SK-N-SH treated with all-trans-retinoic acid at 6 μM for 48 hours (cell line): Measurements from ENCODE around the gene KRT73.

Experiments
- ATAC-seq: fragments of 200-7000 bp; cut with Tn5 transposase; 3 replicates; pipeline ENCODE4 v1.9.1; 2020; ENCODE audit warnings: mild to moderate bottlenecking, moderate library complexity
- BACH2 ChIP-seq: fragments of 250-450 bp; sonication (Bioruptor Pico); IDR thresholded peaks from 2 replicates; pipeline ENCODE4 v1.9.0; 2021; ENCODE audit warnings: mild to moderate bottlenecking, borderline replicate concordance
- CREB5 ChIP-seq: fragments of 250-450 bp; sonication (Bioruptor Pico); IDR thresholded peaks from 2 replicates; pipeline ENCODE4 v1.5.1; 2020; ENCODE audit warnings: low read depth, mild to moderate bottlenecking, moderate library complexity
- CSDC2 ChIP-seq: fragments of 250-450 bp; sonication (Bioruptor Pico); IDR thresholded peaks from 2 replicates; pipeline ENCODE4 v1.5.0; 2020; ENCODE audit warnings: mild to moderate bottlenecking, moderate library complexity
- ESRRG ChIP-seq: fragments of 250-450 bp; sonication (Bioruptor Pico); IDR thresholded peaks from 2 replicates; pipeline ENCODE4 v1.6.1; 2021; ENCODE audit warnings: mild to moderate bottlenecking
- GLIS3 ChIP-seq: fragments of 250-450 bp; sonication (Bioruptor Pico); IDR thresholded peaks from 2 replicates; pipeline ENCODE4 v1.5.0; 2020; ENCODE audit warnings: mild to moderate bottlenecking, moderate library complexity
- ISL1 ChIP-seq: fragments of 250-450 bp; sonication (Bioruptor Pico); IDR thresholded peaks from 2 replicates; pipeline ENCODE4 v2.1.2; 2022; ENCODE audit warnings: mild to moderate bottlenecking, moderate library complexity
- OSR1 ChIP-seq: fragments of 250-450 bp; sonication (Bioruptor Pico); IDR thresholded peaks from 2 replicates; pipeline ENCODE4 v1.8.0; 2022; ENCODE audit warnings: moderate library complexity, mild to moderate bottlenecking, inconsistent platforms
- PATZ1 ChIP-seq: fragments of 250-450 bp; sonication (Bioruptor Pico); IDR thresholded peaks from 2 replicates; pipeline ENCODE4 v1.8.0; 2020; ENCODE audit warnings: mild to moderate bottlenecking, moderate library complexity, borderline replicate concordance
- POU6F1 ChIP-seq: fragments of 250-450 bp; sonication (Bioruptor Pico); IDR thresholded peaks from 2 replicates; pipeline ENCODE4 v1.8.0; 2021; ENCODE audit warnings: low read depth, mild to moderate bottlenecking, moderate library complexity, borderline replicate concordance
- PPARA ChIP-seq: fragments of 250-450 bp; sonication (Bioruptor Pico); IDR thresholded peaks from 2 replicates; pipeline ENCODE4 v1.5.0; 2020; ENCODE audit warnings: mild to moderate bottlenecking, borderline replicate concordance
- RARB ChIP-seq: fragments of 250-450 bp; sonication (Bioruptor Pico); IDR thresholded peaks from 2 replicates; pipeline ENCODE4 v1.8.0; 2021; ENCODE audit warnings: mild to moderate bottlenecking, moderate library complexity
- SNAI2 ChIP-seq: fragments of 250-450 bp; sonication (Bioruptor Pico); IDR thresholded peaks from 2 replicates; pipeline ENCODE4 v1.5.0; 2020; ENCODE audit warnings: mild to moderate bottlenecking, moderate library complexity
- TCF4 ChIP-seq: fragments of 250-450 bp; sonication (Bioruptor Pico); IDR thresholded peaks from 2 replicates; pipeline ENCODE4 v1.8.0; 2021; ENCODE audit warnings: mild to moderate bottlenecking, moderate library complexity, borderline replicate concordance
- ZC3H10 ChIP-seq: fragments of 250-450 bp; sonication (Bioruptor Pico); IDR thresholded peaks from 2 replicates; pipeline ENCODE4 v1.5.1; 2021; ENCODE audit warnings: mild to moderate bottlenecking, moderate library complexity
- ZFP3 ChIP-seq: fragments of 250-450 bp; sonication (Bioruptor Pico); IDR thresholded peaks from 2 replicates; pipeline ENCODE4 v1.5.0; 2020; ENCODE audit warnings: mild to moderate bottlenecking, moderate library complexity
- ZFP30 ChIP-seq: fragments of 450-650 bp; formaldehyde crosslinking; IDR thresholded peaks from 2 replicates; pipeline ENCODE4 v1.5.0; 2022; ENCODE audit warnings: mild to moderate bottlenecking, moderate library complexity
- ZNF565 ChIP-seq: fragments of 450-650 bp; formaldehyde crosslinking; conservative IDR thresholded peaks from 2 replicates; pipeline ENCODE4 v1.5.0; 2020; ENCODE audit warnings: low read depth, mild to moderate bottlenecking, moderate library complexity
- ZNF8 ChIP-seq: fragments of 450-650 bp; formaldehyde crosslinking; IDR thresholded peaks from 2 replicates; pipeline ENCODE4 v1.5.0; 2020; ENCODE audit warnings: mild to moderate bottlenecking, moderate library complexity
- TF ChIP-seq, protein P1 (sequence below): fragments of 250-450 bp; sonication (Bioruptor Pico); IDR thresholded peaks from 2 replicates; pipeline ENCODE4 v1.5.1; 2021; ENCODE audit warnings: mild to moderate bottlenecking, moderate library complexity
- TF ChIP-seq, protein P2 (sequence below): fragments of 250-450 bp; sonication (Bioruptor Pico); IDR thresholded peaks from 2 replicates; pipeline ENCODE4 v1.5.0; 2020; ENCODE audit warnings: mild to moderate bottlenecking, moderate library complexity

Gene KRT73

GRCh38 chr12:52611080-52611468 lies 7.3 kb downstream of the KRT73 start (continued):
- no peak for TF ChIP-seq ZC3H10

GRCh38 chr12:52608826-52609630 lies 9.3 kb downstream of the KRT73 start:
- ATAC-seq: no peak
- TF ChIP-seq GLIS3 (CRISPR knock-in tag) (no peak), ZFP30 (CRISPR knock-in tag) (no peak), ISL1 (no peak), ZNF565 (CRISPR knock-in tag) (no peak), BACH2 (CRISPR knock-in tag) (no peak), TCF4 (CRISPR knock-in tag) (no peak), OSR1 (CRISPR knock-in tag) (no peak), SNAI2 (CRISPR knock-in tag) (no peak)
- TF ChIP-seq, protein P1, sequence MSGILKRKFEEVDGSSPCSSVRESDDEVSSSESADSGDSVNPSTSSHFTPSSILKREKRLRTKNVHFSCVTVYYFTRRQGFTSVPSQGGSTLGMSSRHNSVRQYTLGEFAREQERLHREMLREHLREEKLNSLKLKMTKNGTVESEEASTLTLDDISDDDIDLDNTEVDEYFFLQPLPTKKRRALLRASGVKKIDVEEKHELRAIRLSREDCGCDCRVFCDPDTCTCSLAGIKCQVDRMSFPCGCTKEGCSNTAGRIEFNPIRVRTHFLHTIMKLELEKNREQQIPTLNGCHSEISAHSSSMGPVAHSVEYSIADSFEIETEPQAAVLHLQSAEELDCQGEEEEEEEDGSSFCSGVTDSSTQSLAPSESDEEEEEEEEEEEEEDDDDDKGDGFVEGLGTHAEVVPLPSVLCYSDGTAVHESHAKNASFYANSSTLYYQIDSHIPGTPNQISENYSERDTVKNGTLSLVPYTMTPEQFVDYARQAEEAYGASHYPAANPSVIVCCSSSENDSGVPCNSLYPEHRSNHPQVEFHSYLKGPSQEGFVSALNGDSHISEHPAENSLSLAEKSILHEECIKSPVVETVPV (CRISPR knock-in tag): no peak

DNA sequence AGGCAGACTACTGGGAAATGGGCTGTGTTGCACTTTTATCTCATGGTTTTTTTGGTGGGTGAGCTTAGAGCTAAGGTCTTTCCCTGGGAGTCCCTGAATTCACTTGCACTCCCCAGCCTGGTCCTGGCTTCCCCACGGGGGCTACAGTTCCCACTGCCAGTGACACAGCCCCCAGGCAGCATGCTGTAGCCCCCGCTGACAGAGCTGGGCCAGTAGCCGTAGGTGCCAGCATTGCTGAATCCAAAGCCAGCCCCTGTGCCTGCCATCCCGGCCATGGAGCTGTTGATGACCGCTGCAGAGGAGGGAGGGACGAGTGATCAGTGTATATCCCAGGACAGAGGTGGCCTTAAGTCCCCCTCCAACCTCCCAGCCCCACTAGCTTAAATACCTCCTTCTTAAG lies 10.2 kb downstream of the KRT73 start:
- TF ChIP-seq RARB (no peak), PATZ1 (CRISPR knock-in tag) (no peak), PPARA (CRISPR knock-in tag) (no peak), OSR1 (CRISPR knock-in tag) (no peak), ZFP3 (no peak), CREB5 (CRISPR knock-in tag) (no peak), SNAI2 (CRISPR knock-in tag) (no peak), ZFP30 (CRISPR knock-in tag) (no peak), POU6F1 (no peak)
- TF ChIP-seq, protein P1 (CRISPR knock-in tag): no peak
- no peak for ATAC-seq

GRCh38 chr12:52607314-52607713 lies 11.0 kb downstream of the KRT73 start:
- ATAC-seq: no peak
- TF ChIP-seq CSDC2 (no peak), GLIS3 (CRISPR knock-in tag) (no peak), BACH2 (CRISPR knock-in tag) (no peak), RARB (no peak), SNAI2 (CRISPR knock-in tag) (no peak), PATZ1 (CRISPR knock-in tag) (no peak), ESRRG (no peak), ZNF8 (no peak), CREB5 (CRISPR knock-in tag) (no peak), PPARA (CRISPR knock-in tag) (no peak)
- TF ChIP-seq, protein P2, sequence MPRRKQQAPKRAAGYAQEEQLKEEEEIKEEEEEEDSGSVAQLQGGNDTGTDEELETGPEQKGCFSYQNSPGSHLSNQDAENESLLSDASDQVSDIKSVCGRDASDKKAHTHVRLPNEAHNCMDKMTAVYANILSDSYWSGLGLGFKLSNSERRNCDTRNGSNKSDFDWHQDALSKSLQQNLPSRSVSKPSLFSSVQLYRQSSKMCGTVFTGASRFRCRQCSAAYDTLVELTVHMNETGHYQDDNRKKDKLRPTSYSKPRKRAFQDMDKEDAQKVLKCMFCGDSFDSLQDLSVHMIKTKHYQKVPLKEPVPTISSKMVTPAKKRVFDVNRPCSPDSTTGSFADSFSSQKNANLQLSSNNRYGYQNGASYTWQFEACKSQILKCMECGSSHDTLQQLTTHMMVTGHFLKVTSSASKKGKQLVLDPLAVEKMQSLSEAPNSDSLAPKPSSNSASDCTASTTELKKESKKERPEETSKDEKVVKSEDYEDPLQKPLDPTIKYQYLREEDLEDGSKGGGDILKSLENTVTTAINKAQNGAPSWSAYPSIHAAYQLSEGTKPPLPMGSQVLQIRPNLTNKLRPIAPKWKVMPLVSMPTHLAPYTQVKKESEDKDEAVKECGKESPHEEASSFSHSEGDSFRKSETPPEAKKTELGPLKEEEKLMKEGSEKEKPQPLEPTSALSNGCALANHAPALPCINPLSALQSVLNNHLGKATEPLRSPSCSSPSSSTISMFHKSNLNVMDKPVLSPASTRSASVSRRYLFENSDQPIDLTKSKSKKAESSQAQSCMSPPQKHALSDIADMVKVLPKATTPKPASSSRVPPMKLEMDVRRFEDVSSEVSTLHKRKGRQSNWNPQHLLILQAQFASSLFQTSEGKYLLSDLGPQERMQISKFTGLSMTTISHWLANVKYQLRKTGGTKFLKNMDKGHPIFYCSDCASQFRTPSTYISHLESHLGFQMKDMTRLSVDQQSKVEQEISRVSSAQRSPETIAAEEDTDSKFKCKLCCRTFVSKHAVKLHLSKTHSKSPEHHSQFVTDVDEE (CRISPR knock-in tag): no peak
